ENCODE data around the gene ZMYM2. TPM values are rescaled to one million over a fixed set of nuclear protein-coding genes. Genes with fewer than 3 reads are reported as not detected.

ZMYM2 gene
- total and polyA plus RNA-seq, 7 donors = 10.4 to 70.3 (median 64.6) TPM

- WGBS, 2 donors = 8 to 39% methylated on average over 4 of the region's 4 CpGs
- Histone ChIP-seq H3K4me1 (peaks cover 0 to 33% (median 27%) of the 10 kb centered on the region in 4 donors), H3K9me3 (no peaks in the 10 kb centered on the region), H3K27ac (peak overlapping the region in 1 of 4 donors; percentile 8), H3K36me3 (no peaks in the 10 kb centered on the region), H3K4me3 (no peak overlapping the region), H3K27me3 (peaks cover 0 to 10% (median 0%) of the 10 kb centered on the region in 3 donors)
- intact Hi-C loops (cut with DNase I) = loop anchor here (5.0 to 10.0 kb wide), 2 partner anchors 168 to 260 kb away; partner anchors contain the start of genes ZMYM2 and ZMYM5
- TF ChIP-seq POLR2AphosphoS5 (IDR thresholded peaks at IDR 0.05) (no peak), EP300 (IDR thresholded peaks at IDR 0.05) (no peak), CTCF (IDR thresholded peaks at IDR 0.05) (no peak), POLR2A (IDR thresholded peaks at IDR 0.05) (no peak)
- peak; percentile 46 for DNase-seq
Observed at GRCh38 chr13:20125129-20125782, 166.7 kb downstream of the ZMYM2 start.

- Histone ChIP-seq H3K27me3 (peaks cover 0 to 10% (median 0%) of the 10 kb centered on the region in 3 donors), H3K36me3 (no peaks in the 10 kb centered on the region), H3K4me3 (no peak overlapping the region), H3K4me1 (peaks cover 0 to 33% (median 26%) of the 10 kb centered on the region in 4 donors), H3K27ac (peak overlapping the region in 2 of 4 donors; percentile 8 to 55), H3K9me3 (no peaks in the 10 kb centered on the region)
- intact Hi-C loops (cut with DNase I) = loop anchor here (5.0 to 10.0 kb wide), 2 partner anchors 168 to 261 kb away; partner anchors contain the start of genes ZMYM2 and ZMYM5
- TF ChIP-seq POLR2A (IDR thresholded peaks at IDR 0.05) (no peak), EP300 (IDR thresholded peaks at IDR 0.05) (no peak), CTCF (IDR thresholded peaks at IDR 0.05) (no peak), POLR2AphosphoS5 (IDR thresholded peaks at IDR 0.05) (no peak)
- DNase-seq = no peak
- WGBS, 2 donors = 65 to 82% methylated on average over 4 of the region's 4 CpGs
Observed at GRCh38 chr13:20125783-20126165, 167.2 kb downstream of the ZMYM2 start.

- WGBS, 2 donors = 67 to 79% methylated on average over 16 of the region's 16 CpGs
Observed at GRCh38 chr13:20126541-20127261, 168.2 kb downstream of the ZMYM2 start.

GRCh38 chr13:20127262-20127561 lies 168.7 kb downstream of the ZMYM2 start:
- no peak for DNase-seq
- intact Hi-C loops (cut with DNase I) = loop anchor here (5.0 to 10.0 kb wide), 2 partner anchors 170 to 262 kb away; partner anchors contain the start of genes ZMYM2 and ZMYM5

More at GRCh38 chr13:20126541-20127261, 168.2 kb downstream of the ZMYM2 start:
- Histone ChIP-seq H3K27me3 (peaks cover 0 to 10% (median 0%) of the 10 kb centered on the region in 3 donors), H3K27ac (peak overlapping the region; percentile 9 to 92 (median 72)), H3K36me3 (no peaks in the 10 kb centered on the region), H3K4me3 (no peak overlapping the region), H3K4me1 (peaks cover 0 to 33% (median 26%) of the 10 kb centered on the region in 4 donors), H3K9me3 (no peaks in the 10 kb centered on the region)
- no peak for TF ChIP-seq EP300 (IDR thresholded peaks at IDR 0.05)
- TF ChIP-seq CTCF (IDR thresholded peaks at IDR 0.05) = no peak
- TF ChIP-seq POLR2A (IDR thresholded peaks at IDR 0.05) = no peak
- no peak for TF ChIP-seq POLR2AphosphoS5 (IDR thresholded peaks at IDR 0.05)
- intact Hi-C loops (cut with DNase I) = loop anchor here (5.0 to 10.0 kb wide), 2 partner anchors 169 to 262 kb away; partner anchors contain the start of genes ZMYM2 and ZMYM5
- DNase-seq = peak; percentile 51

More at GRCh38 chr13:20127262-20127561, 168.7 kb downstream of the ZMYM2 start:
- Histone ChIP-seq H3K27me3 (peaks cover 0 to 10% (median 0%) of the 10 kb centered on the region in 3 donors), H3K4me1 (peaks cover 0 to 33% (median 26%) of the 10 kb centered on the region in 4 donors), H3K4me3 (peak overlapping the region; percentile 56 to 68 (median 62)), H3K27ac (peak overlapping the region; percentile 85 to 92 (median 89)), H3K9me3 (no peaks in the 10 kb centered on the region), H3K36me3 (no peaks in the 10 kb centered on the region)
- TF ChIP-seq CTCF (IDR thresholded peaks at IDR 0.05) = no peak
- no peak for TF ChIP-seq POLR2AphosphoS5 (IDR thresholded peaks at IDR 0.05)
- no peak for TF ChIP-seq EP300 (IDR thresholded peaks at IDR 0.05)
- TF ChIP-seq POLR2A (IDR thresholded peaks at IDR 0.05) = no peak
- WGBS, 2 donors = 8 to 20% methylated on average over 6 of the region's 6 CpGs
